Panc1 (cell line): ENCODE measurements around the gene SP110. TPM values are rescaled to one million over a fixed set of nuclear protein-coding genes. Genes with fewer than 3 reads are reported as not detected.

Experiments used
- ATAC-seq: fragments of 200-7000 bp; cut with Tn5 transposase; 2 replicates; pipeline ENCODE4 v1.9.1; 2020; ENCODE audit warnings: mild to moderate bottlenecking, moderate library complexity
- BruUV-seq: library from RNA; stranded (reverse); fragments of 400-500 nt; replicated peaks from 2 replicates; lab custom pipeline; 2021; lab: Mats Ljungman, UMichigan
- CTCF ChIA-PET: fragments of 300-600 bp; sonication (Branson Sonifier 250); formaldehyde crosslinking; loops from one replicate; lab custom pipeline; 2022; ENCODE audit warnings: antibody characterized with exemption; lab: Charles Lee
- POLR2A ChIA-PET: fragments of 300-600 bp; sonication (Branson Sonifier 250); formaldehyde crosslinking; loops from one replicate; lab custom pipeline; 2022; ENCODE audit warnings: antibody characterized with exemption; lab: Charles Lee
- DNase-seq: peaks from one replicate; pipeline ENCODE4 v3.0.0-alpha.2; 2010; ENCODE audit warnings: low read depth, low spot score
- H3K27ac ChIP-seq: 2 replicates; pipeline ENCODE4 v1.5.1; 2011; ENCODE audit warnings: mild to moderate bottlenecking, low read length, inconsistent platforms
- H3K27me3 ChIP-seq: fragments of 200-500 bp; sonication (Bioruptor generic); 2 replicates; pipeline ENCODE4 v1.6.0; 2014; ENCODE audit warnings: low read length, inconsistent platforms; ENCODE audit not compliant: control insufficient read depth, insufficient read depth
- H3K36me3 ChIP-seq: fragments of 200-500 bp; sonication (Bioruptor generic); 2 replicates; pipeline ENCODE4 v1.5.1; 2014; ENCODE audit warnings: inconsistent platforms, mild to moderate bottlenecking, low read length, moderate library complexity; ENCODE audit not compliant: control insufficient read depth, insufficient read depth
- H3K4me1 ChIP-seq: 2 replicates; pipeline ENCODE4 v1.5.1; 2011; ENCODE audit warnings: inconsistent platforms, mild to moderate bottlenecking, low read length, moderate library complexity; ENCODE audit not compliant: control insufficient read depth, insufficient read depth
- H3K4me3 ChIP-seq, 2 experiments: 2 replicates each; pipeline ENCODE4 v1.5.1; 2011 to 2012; ENCODE audit warnings: low read depth in 2 of 2, low read length in 2 of 2, mild to moderate bottlenecking in 2 of 2, inconsistent platforms in 1 of 2, moderate library complexity in 1 of 2
- H3K9me3 ChIP-seq: fragments of 200-500 bp; sonication (Bioruptor generic); 2 replicates; pipeline ENCODE4 v1.5.1; 2014; ENCODE audit warnings: low read depth, mild to moderate bottlenecking, inconsistent platforms, low read length, moderate library complexity; ENCODE audit not compliant: control insufficient read depth, insufficient read depth
- CTCF ChIP-seq: fragments of 450-650 bp; IDR thresholded peaks from 2 replicates; pipeline ENCODE4 v1.5.1; 2017; ENCODE audit warnings: mild to moderate bottlenecking
- POLR2AphosphoS5 ChIP-seq: IDR thresholded peaks from 2 replicates; pipeline ENCODE4 v1.6.1; 2012; ENCODE audit warnings: mild to moderate bottlenecking, low read depth, low read length, moderate library complexity
- REST ChIP-seq, 2 experiments: IDR thresholded peaks; 2 replicates each; pipeline ENCODE4 v1.6.1; 2011 to 2012; ENCODE audit warnings: low read depth in 2 of 2, control low read depth in 1 of 2, low read length in 1 of 2, mild to moderate bottlenecking in 1 of 2, moderate library complexity in 1 of 2; ENCODE audit not compliant: insufficient read depth in 1 of 2
- SIN3A ChIP-seq: IDR thresholded peaks from 2 replicates; pipeline ENCODE4 v1.6.1; 2012; ENCODE audit warnings: low read depth, mild to moderate bottlenecking, low read length, moderate library complexity, borderline replicate concordance; ENCODE audit not compliant: insufficient read depth
- TCF7L2 ChIP-seq: IDR thresholded peaks from 2 replicates; pipeline ENCODE4 v1.6.1; 2011; ENCODE audit warnings: mild to moderate bottlenecking, low read depth, low read length, inconsistent platforms
- in situ Hi-C: cut with HindIII; loops from 2 replicates; pipeline ENCODE4 v1.10.0; 2016; ENCODE audit warnings: low sequenced_read_pairs, low pct_unique_long_range_greater_than_20kb
- intact Hi-C: fragments of 100-400 bp; cut with micrococcal nuclease; formaldehyde crosslinking; loops from one replicate; pipeline ENCODE4 v1.10.0; 2022; ENCODE audit not compliant: unreplicated experiment
- total RNA-seq: library from RNA; stranded (reverse); gene quantifications from one replicate; pipeline ENCODE4 v1.2.1, GENCODE V29; 2021; ENCODE audit not compliant: unreplicated experiment

The SP110 gene
- total RNA-seq, 1 experiment from 2014 or later = 6.2 TPM

- Histone ChIP-seq H3K4me1 (no peaks in the 10 kb centered on the region), H3K36me3 (no peaks in the 10 kb centered on the region), H3K27me3 (no peaks in the 10 kb centered on the region), H3K9me3 (no peaks in the 10 kb centered on the region), H3K27ac (no peak overlapping the region), H3K4me3 (no peak overlapping the region)
- intact Hi-C loops = loop anchor here (2.0 kb wide), 1 partner anchor 92 kb away; the partner anchor contains the start of gene SLC16A14
- no peak for ATAC-seq
- ChIA-PET CTCF (no interaction called here), POLR2A (interaction anchor here (0.6 kb wide), 1 partner anchor 409 kb away, joined by 3 read pairs; no protein-coding TSS in a partner anchor)
- TF ChIP-seq SIN3A = no peak
- no TSS peak for BruUV-seq
- DNase-seq = no peak
- in situ Hi-C loops = no loop called here
These were observed 58.6 kb downstream of the SP110 start for GRCh38 chr2:230161184-230161583.

GRCh38 chr2:230160112-230160660 is 59.6 kb downstream of the SP110 start:
- no TSS peak for BruUV-seq
- POLR2A ChIA-PET = interaction anchor here (0.6 to 0.7 kb wide), 3 partner anchors 11 to 1414 kb away, joined by 6 to 18 read pairs (median 13); no protein-coding TSS in a partner anchor
- Histone ChIP-seq H3K36me3 (no peaks in the 10 kb centered on the region), H3K27ac (no peak overlapping the region), H3K4me3 (no peak overlapping the region), H3K9me3 (no peaks in the 10 kb centered on the region), H3K4me1 (no peaks in the 10 kb centered on the region), H3K27me3 (no peaks in the 10 kb centered on the region)
- intact Hi-C loops = loop anchor here (1.0 to 2.0 kb wide), 2 partner anchors 91 to 152 kb away; partner anchors contain the start of gene SLC16A14
- ATAC-seq (peak; percentile 82), DNase-seq (peak; percentile 46)
- CTCF ChIA-PET = interaction anchor here (0.5 to 2.7 kb wide), 16 partner anchors 9 to 1530 kb away, joined by 3 to 16 read pairs (median 6); partner anchors contain the start of gene SLC16A14
- no peak for TF ChIP-seq POLR2AphosphoS5
- TF ChIP-seq REST (IDR thresholded peaks at IDR 0.05; ENCODE audit: insufficient read depth in 1 of 2, low read depth in 2 of 2, low read length in 1 of 2) = no peak
- peak; percentile 89 for TF ChIP-seq CTCF
- TF ChIP-seq TCF7L2 = no peak
- no peak for TF ChIP-seq SIN3A
- in situ Hi-C loops = no loop called here

GRCh38 chr2:230158468-230158867 is 61.3 kb downstream of the SP110 start:
- CTCF ChIA-PET = interaction anchor here (0.6 to 2.7 kb wide), 2 partner anchors 9 to 92 kb away, joined by 3 to 16 read pairs; no protein-coding TSS in a partner anchor
- TF ChIP-seq POLR2AphosphoS5 = no peak
- no peak for TF ChIP-seq SIN3A
- TF ChIP-seq CTCF = no peak
- TF ChIP-seq REST (IDR thresholded peaks at IDR 0.05; ENCODE audit: insufficient read depth in 1 of 2, low read depth in 2 of 2, low read length in 1 of 2) = no peak
- TF ChIP-seq TCF7L2 = no peak

More at GRCh38 chr2:230158468-230158867, 61.3 kb downstream of the SP110 start:
- no peak overlapping the region for H3K4me3 ChIP-seq
- H3K9me3 ChIP-seq = no peaks in the 10 kb centered on the region
- H3K27me3 ChIP-seq = no peaks in the 10 kb centered on the region
- no peak overlapping the region for H3K27ac ChIP-seq
- POLR2A ChIA-PET = interaction anchor here (0.7 kb wide), 1 partner anchor 30 kb away, joined by 4 read pairs; no protein-coding TSS in a partner anchor
- no TSS peak for BruUV-seq
- in situ Hi-C loops = no loop called here
- no peak for DNase-seq
- H3K4me1 ChIP-seq = no peaks in the 10 kb centered on the region
- H3K36me3 ChIP-seq = no peaks in the 10 kb centered on the region
- no peak for ATAC-seq
- intact Hi-C loops = no loop called here
